Measurements from ENCODE around the gene FANCC. TPM values are rescaled to one million over a fixed set of nuclear protein-coding genes. Genes with fewer than 3 reads are reported as not detected.

FANCC gene
- total and polyA plus RNA-seq, 3 donors from 2014 or later, result 30.7 to 38.5 (median 35.1) TPM

- TF ChIP-seq POLR2A (IDR thresholded peaks at IDR 0.05) (no peak), CTCF (IDR thresholded peaks at IDR 0.05) (no peak)
- intact Hi-C loops (cut with DNase I; ENCODE audit: low total_unique reads), result no loop called here
- no peaks in the 10 kb centered on the region for H3K4me1 ChIP-seq
- no peaks in the 10 kb centered on the region for H3K36me3 ChIP-seq (ENCODE audit: low read depth, missing control alignments)
- H3K27me3 ChIP-seq, result no peaks in the 10 kb centered on the region
- DNase-seq, result no peak
- no peaks in the 10 kb centered on the region for H3K9me3 ChIP-seq
- H3K4me3 ChIP-seq, result peak overlapping the region; percentile 89 to 94
- peak overlapping the region; percentile 86 to 97 for H3K27ac ChIP-seq
- 4 to 6% methylated on average over 10 of the region's 10 CpGs for WGBS, 2 donors
These were observed 343 bp upstream of the FANCC start for GRCh38 chr9:95317893-95318211.

GRCh38 chr9:95316794-95317118 lies 753 bp downstream of the FANCC start:
- H3K36me3 ChIP-seq (ENCODE audit: low read depth, missing control alignments), result no peaks in the 10 kb centered on the region

GRCh38 chr9:95316274-95316673 lies 1.2 kb downstream of the FANCC start:
- WGBS, 2 donors, result 29 to 32% methylated on average over 3 of the region's 3 CpGs
- Histone ChIP-seq H3K27ac (peak overlapping the region; percentile 33 to 97), H3K27me3 (no peaks in the 10 kb centered on the region), H3K36me3 (ENCODE audit: low read depth, missing control alignments) (no peaks in the 10 kb centered on the region), H3K9me3 (no peaks in the 10 kb centered on the region), H3K4me3 (peak overlapping the region; percentile 89 to 94), H3K4me1 (no peaks in the 10 kb centered on the region)
- DNase-seq, result no peak
- intact Hi-C loops (cut with DNase I; ENCODE audit: low total_unique reads), result no loop called here
- TF ChIP-seq POLR2A (IDR thresholded peaks at IDR 0.05), result no peak
- no peak for TF ChIP-seq CTCF (IDR thresholded peaks at IDR 0.05)

More at GRCh38 chr9:95316794-95317118, 753 bp downstream of the FANCC start:
- Histone ChIP-seq H3K27me3 (no peaks in the 10 kb centered on the region), H3K4me1 (no peaks in the 10 kb centered on the region), H3K27ac (peak overlapping the region; percentile 86 to 97), H3K9me3 (no peaks in the 10 kb centered on the region), H3K4me3 (peak overlapping the region; percentile 89 to 94)
- TF ChIP-seq POLR2A (IDR thresholded peaks at IDR 0.05) (no peak), CTCF (IDR thresholded peaks at IDR 0.05) (no peak)
- 0% methylated on average over 19 to 22 of the region's 22 CpGs for WGBS, 2 donors
- peak; percentile 61 for DNase-seq
- intact Hi-C loops (cut with DNase I; ENCODE audit: low total_unique reads), result no loop called here

- no peak overlapping the region for H3K27ac ChIP-seq
- no peak overlapping the region for H3K4me3 ChIP-seq
- H3K4me1 ChIP-seq, result no peaks in the 10 kb centered on the region
- DNase-seq, result no peak
- no peaks in the 10 kb centered on the region for H3K9me3 ChIP-seq
- intact Hi-C loops (cut with DNase I; ENCODE audit: low total_unique reads), result no loop called here
- no peak for TF ChIP-seq POLR2A (IDR thresholded peaks at IDR 0.05)
- no peak for TF ChIP-seq CTCF (IDR thresholded peaks at IDR 0.05)
- no peaks in the 10 kb centered on the region for H3K36me3 ChIP-seq (ENCODE audit: low read depth, missing control alignments)
- no peaks in the 10 kb centered on the region for H3K27me3 ChIP-seq
- 63 to 75% methylated on average over 12 of the region's 12 CpGs for WGBS, 2 donors
These were observed 2.3 kb downstream of the FANCC start for GRCh38 chr9:95315108-95315746.

GRCh38 chr9:95313010-95313498 lies 4.5 kb downstream of the FANCC start:
- H3K4me1 ChIP-seq, result no peaks in the 10 kb centered on the region
- no peak overlapping the region for H3K27ac ChIP-seq
- peak; percentile 78 for DNase-seq
- TF ChIP-seq POLR2A (IDR thresholded peaks at IDR 0.05) (no peak), CTCF (IDR thresholded peaks at IDR 0.05) (no peak)
- H3K36me3 ChIP-seq (ENCODE audit: low read depth, missing control alignments), result no peaks in the 10 kb centered on the region
- 35 to 37% methylated on average over 26 to 28 of the region's 29 CpGs for WGBS, 2 donors
- H3K27me3 ChIP-seq, result no peaks in the 10 kb centered on the region
- intact Hi-C loops (cut with DNase I; ENCODE audit: low total_unique reads), result no loop called here
- no peaks in the 10 kb centered on the region for H3K9me3 ChIP-seq
- H3K4me3 ChIP-seq, result peak overlapping the region in 1 of 2 donors; percentile 20
